Hepatocyte (in vitro differentiated cells): ENCODE results near the gene MMS19. TPM values are rescaled to one million over a fixed set of nuclear protein-coding genes. Genes with fewer than 3 reads are reported as not detected.

Experiments used
- DNase-seq: peaks from one replicate; pipeline ENCODE4 v3.0.0-alpha.2; 2016; ENCODE audit warnings: low spot score
- H2AFZ ChIP-seq: fragments of 200-600 bp; sonication (generic); 2 replicates; pipeline ENCODE4 v1.6.0; 2016; ENCODE audit warnings: antibody characterized with exemption, mild to moderate bottlenecking
- H3K27ac ChIP-seq: fragments of 200-600 bp; sonication (generic); 2 replicates; pipeline ENCODE4 v1.5.1; 2016; ENCODE audit warnings: mild to moderate bottlenecking
- H3K27me3 ChIP-seq: fragments of 200-600 bp; sonication (generic); 2 replicates; pipeline ENCODE4 v1.6.1; 2016
- H3K36me3 ChIP-seq: fragments of 200-600 bp; sonication (generic); replicated peaks from 2 replicates; pipeline ENCODE4 v1.5.1; 2016; ENCODE audit warnings: low read depth; ENCODE audit not compliant: insufficient read depth
- H3K4me1 ChIP-seq: fragments of 200-600 bp; sonication (generic); 2 replicates; pipeline ENCODE4 v1.5.1; 2016; ENCODE audit warnings: mild to moderate bottlenecking, moderate library complexity; ENCODE audit not compliant: insufficient read depth
- H3K4me2 ChIP-seq: fragments of 200-600 bp; sonication (generic); 2 replicates; pipeline ENCODE4 v1.6.0; 2016
- H3K4me3 ChIP-seq: fragments of 200-600 bp; sonication (generic); 2 replicates; pipeline ENCODE4 v1.5.1; 2016; ENCODE audit warnings: mild to moderate bottlenecking
- H3K79me2 ChIP-seq: fragments of 200-600 bp; sonication (generic); 2 replicates; pipeline ENCODE4 v1.6.0; 2017; ENCODE audit warnings: mild to moderate bottlenecking
- H3K9me2 ChIP-seq: fragments of 200-600 bp; sonication (generic); replicated peaks from 2 replicates; pipeline ENCODE4 v1.6.0; 2017; ENCODE audit warnings: mild to moderate bottlenecking; ENCODE audit not compliant: insufficient read depth
- H3K9me3 ChIP-seq: fragments of 200-600 bp; sonication (generic); 2 replicates; pipeline ENCODE4 v1.5.1; 2016; ENCODE audit warnings: low read depth, mild to moderate bottlenecking
- H4K20me1 ChIP-seq: fragments of 200-600 bp; sonication (generic); 2 replicates; pipeline ENCODE4 v1.6.0; 2016; ENCODE audit warnings: mild to moderate bottlenecking; ENCODE audit not compliant: insufficient read depth, poor library complexity, severe bottlenecking
- EZH2 ChIP-seq: fragments of 200-600 bp; sonication (generic); IDR thresholded peaks from 2 replicates; pipeline ENCODE4 v1.6.1; 2016; ENCODE audit warnings: antibody characterized with exemption, mild to moderate bottlenecking, borderline replicate concordance
- EZH2phosphoT487 ChIP-seq: fragments of 200-600 bp; sonication (generic); IDR thresholded peaks from one replicate; pipeline ENCODE4 v1.6.1; 2018; ENCODE audit warnings: antibody characterized with exemption, mild to moderate bottlenecking, low read depth, moderate library complexity; ENCODE audit not compliant: unreplicated experiment, severe bottlenecking
- WGBS: methylation state at CpG from one replicate; pipeline ENCODE4 v1.1.6; 2016; ENCODE audit warnings: low lambda C conversion rate; ENCODE audit errors: missing lambda C conversion rate; 5-methylcytosine and 5-hydroxymethylcytosine counted together
- polyA plus RNA-seq: library from polyadenylated mRNA; unstranded; fragments of >200 nt; fragmentation: Nextera tagmentation; extraction: Ambion mirVana; gene quantifications from 2 replicates; pipeline ENCODE4 v1.2.1, GENCODE V29; 2016
- total RNA-seq: library from RNA; depleted of rRNA; stranded (reverse); fragments of >200 nt; gene quantifications from 2 replicates; pipeline ENCODE4 v1.2.3, GENCODE V29; 2014
- TF ChIP-seq, protein P1 (sequence below): fragments of 200-600 bp; sonication (generic); IDR thresholded peaks from 2 replicates; pipeline ENCODE4 v1.5.1; 2016; ENCODE audit warnings: antibody characterized with exemption, mild to moderate bottlenecking; ENCODE audit not compliant: poor library complexity

The MMS19 gene
- total and polyA plus RNA-seq, 2 experiments from 2014 or later: 58.4 to 68.6 TPM

DNA sequence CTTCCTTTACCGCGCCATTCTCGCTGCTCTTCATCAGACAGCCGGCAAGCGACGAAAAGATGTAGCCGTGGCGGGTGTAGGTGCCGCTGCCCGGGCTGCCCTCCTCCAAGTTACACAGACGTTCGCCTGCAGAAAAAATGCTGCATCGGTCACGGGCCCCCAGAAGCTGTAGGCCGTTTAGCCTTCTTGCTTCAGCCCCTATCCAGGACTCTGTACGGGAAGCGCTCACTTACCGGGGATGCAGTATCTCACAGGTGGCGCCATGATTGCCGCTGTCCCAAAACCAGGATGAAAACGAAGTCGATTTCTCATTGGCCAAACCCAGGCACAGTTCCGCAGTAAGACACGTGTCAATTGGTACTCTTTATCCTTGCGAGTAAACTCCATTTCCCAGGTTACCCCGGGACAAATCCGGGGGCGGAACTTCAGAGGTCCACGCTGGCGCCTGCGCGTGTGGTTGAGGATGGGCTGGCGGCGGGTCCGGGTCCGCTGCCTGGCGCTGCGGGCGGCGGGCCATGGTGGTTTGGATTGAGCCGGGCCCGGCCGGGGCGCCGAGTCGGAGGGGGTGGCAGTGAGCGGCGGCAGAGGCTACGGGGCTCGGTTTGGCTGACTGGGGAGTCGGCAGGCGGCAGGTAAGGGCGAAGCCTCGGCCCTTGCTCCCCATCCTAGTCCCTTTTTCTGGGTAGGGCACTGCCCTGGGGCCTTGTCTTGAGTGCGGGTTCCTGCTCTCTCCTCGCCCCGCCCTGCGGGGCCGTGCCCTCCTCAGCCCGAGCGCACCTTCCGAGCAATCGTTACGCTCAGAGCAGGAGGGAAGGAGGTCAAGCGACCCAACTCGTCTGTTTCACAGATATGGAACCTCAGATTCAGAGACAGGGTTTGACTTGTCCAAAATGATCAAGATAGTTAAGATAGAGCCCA lies 52.2 kb downstream of the MMS19 start, which contains the start of the genes EXOSC1 and ZDHHC16:
Gene EXOSC1, minus strand, starts transcription at position 285 of the 918 bp plus-strand sequence. Its CDS starts 21 bp downstream, at position 264.
Gene ZDHHC16, plus strand, starts transcription at position 454 of the 918 bp plus-strand sequence. CDS start 5,501 bp downstream, outside the sequence.
- Histone ChIP-seq H3K4me1 (peaks cover 23% of the 10 kb centered on the region), H3K4me3 (peak within 1 kb of the TSS; percentile 68), H3K27ac (peak within 1 kb of the TSS; percentile 52), H3K9me3 (no peaks in the 10 kb centered on the region), H4K20me1 (peaks cover 3% of the 10 kb centered on the region), H3K27me3 (no peaks in the 10 kb centered on the region), H3K79me2 (peaks cover 54% of the 10 kb centered on the region), H2AFZ (peak within 1 kb of the TSS; percentile 53), H3K9me2 (no peaks in the 10 kb centered on the region), H3K36me3 (no peaks in the 10 kb centered on the region), H3K4me2 (peak within 1 kb of the TSS; percentile 82)
- WGBS: 1% methylated on average over 63 of the region's 66 CpGs
- TF ChIP-seq, protein P1, sequence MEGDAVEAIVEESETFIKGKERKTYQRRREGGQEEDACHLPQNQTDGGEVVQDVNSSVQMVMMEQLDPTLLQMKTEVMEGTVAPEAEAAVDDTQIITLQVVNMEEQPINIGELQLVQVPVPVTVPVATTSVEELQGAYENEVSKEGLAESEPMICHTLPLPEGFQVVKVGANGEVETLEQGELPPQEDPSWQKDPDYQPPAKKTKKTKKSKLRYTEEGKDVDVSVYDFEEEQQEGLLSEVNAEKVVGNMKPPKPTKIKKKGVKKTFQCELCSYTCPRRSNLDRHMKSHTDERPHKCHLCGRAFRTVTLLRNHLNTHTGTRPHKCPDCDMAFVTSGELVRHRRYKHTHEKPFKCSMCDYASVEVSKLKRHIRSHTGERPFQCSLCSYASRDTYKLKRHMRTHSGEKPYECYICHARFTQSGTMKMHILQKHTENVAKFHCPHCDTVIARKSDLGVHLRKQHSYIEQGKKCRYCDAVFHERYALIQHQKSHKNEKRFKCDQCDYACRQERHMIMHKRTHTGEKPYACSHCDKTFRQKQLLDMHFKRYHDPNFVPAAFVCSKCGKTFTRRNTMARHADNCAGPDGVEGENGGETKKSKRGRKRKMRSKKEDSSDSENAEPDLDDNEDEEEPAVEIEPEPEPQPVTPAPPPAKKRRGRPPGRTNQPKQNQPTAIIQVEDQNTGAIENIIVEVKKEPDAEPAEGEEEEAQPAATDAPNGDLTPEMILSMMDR: peak; percentile 5
- TF ChIP-seq EZH2 (no peak), EZH2phosphoT487 (no peak)
- peak; percentile 97 for DNase-seq

- peak overlapping the region; percentile 32 for H3K27ac ChIP-seq
- H3K4me1 ChIP-seq: peaks cover 23% of the 10 kb centered on the region
- H3K9me3 ChIP-seq: no peaks in the 10 kb centered on the region
- no peaks in the 10 kb centered on the region for H3K36me3 ChIP-seq
- no peaks in the 10 kb centered on the region for H3K27me3 ChIP-seq
- peak overlapping the region; percentile 68 for H3K4me3 ChIP-seq
- no peaks in the 10 kb centered on the region for H3K9me2 ChIP-seq
- 4% methylated on average over 13 of the region's 13 CpGs for WGBS
- DNase-seq: no peak
- TF ChIP-seq EZH2phosphoT487: no peak
- no peak for TF ChIP-seq EZH2
- TF ChIP-seq, protein P1: no peak
- peak overlapping the region; percentile 49 for H2AFZ ChIP-seq
- H4K20me1 ChIP-seq: no peaks in the 10 kb centered on the region
- H3K4me2 ChIP-seq: peak overlapping the region; percentile 82
- peaks cover 48% of the 10 kb centered on the region for H3K79me2 ChIP-seq
Measured at GRCh38 chr10:97445357-97445721, 52.9 kb downstream of the MMS19 start.

DNA sequence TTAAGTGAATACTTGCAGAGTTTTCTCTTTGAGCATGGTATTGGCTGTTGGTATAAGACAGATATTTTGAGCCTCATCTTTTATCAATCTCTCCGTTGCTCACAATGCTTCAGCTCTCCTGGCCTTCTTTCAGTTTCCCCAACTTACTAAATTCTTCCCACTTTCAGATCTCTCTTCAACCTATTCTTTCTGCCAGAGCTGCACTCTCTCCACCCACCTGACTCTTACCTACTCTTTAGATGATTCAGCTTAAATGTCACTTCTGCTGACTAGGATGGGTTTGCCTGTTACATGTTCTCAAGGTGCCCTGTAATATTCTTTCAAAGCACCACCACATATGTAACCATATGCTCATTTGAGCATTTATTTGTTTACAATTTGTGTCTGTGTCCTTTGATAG lies 54.0 kb downstream of the MMS19 start:
- TF ChIP-seq, protein P1: no peak
- TF ChIP-seq EZH2: no peak
- no peak for TF ChIP-seq EZH2phosphoT487
- H3K4me1 ChIP-seq: peaks cover 23% of the 10 kb centered on the region
- H3K36me3 ChIP-seq: no peaks in the 10 kb centered on the region
- H4K20me1 ChIP-seq: no peaks in the 10 kb centered on the region
- no peak for DNase-seq
- peaks cover 40% of the 10 kb centered on the region for H3K79me2 ChIP-seq
- H3K9me2 ChIP-seq: no peaks in the 10 kb centered on the region
- H2AFZ ChIP-seq: no peak overlapping the region
- WGBS: 91% methylated on average over 1 of the region's 1 CpG
- no peak overlapping the region for H3K27ac ChIP-seq
- H3K4me3 ChIP-seq: no peak overlapping the region
- H3K27me3 ChIP-seq: no peaks in the 10 kb centered on the region
- no peak overlapping the region for H3K4me2 ChIP-seq
- H3K9me3 ChIP-seq: no peaks in the 10 kb centered on the region
